ENCODE data around the gene ETS2.

ETS2 gene

DNA sequence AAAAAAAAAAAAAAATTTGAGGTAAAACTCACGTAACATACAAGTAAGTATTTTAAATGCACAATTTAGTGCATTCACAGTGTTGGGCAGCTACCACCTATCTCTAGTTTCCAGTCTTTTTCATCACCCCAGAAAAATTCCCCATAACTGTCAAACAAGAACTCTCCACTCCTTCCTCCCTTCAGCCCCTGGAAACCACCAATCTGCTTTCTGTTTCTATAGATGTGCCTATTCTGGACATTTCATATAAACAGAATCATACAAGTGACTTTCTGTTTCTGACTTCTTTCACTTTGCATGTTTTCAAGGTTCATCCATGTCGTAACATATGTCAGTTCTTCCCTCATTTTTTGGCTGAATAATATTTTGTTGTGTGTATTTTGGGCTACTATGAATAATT is 24.9 kb upstream of the ETS2 start:
- no peak for DNase-seq

DNA sequence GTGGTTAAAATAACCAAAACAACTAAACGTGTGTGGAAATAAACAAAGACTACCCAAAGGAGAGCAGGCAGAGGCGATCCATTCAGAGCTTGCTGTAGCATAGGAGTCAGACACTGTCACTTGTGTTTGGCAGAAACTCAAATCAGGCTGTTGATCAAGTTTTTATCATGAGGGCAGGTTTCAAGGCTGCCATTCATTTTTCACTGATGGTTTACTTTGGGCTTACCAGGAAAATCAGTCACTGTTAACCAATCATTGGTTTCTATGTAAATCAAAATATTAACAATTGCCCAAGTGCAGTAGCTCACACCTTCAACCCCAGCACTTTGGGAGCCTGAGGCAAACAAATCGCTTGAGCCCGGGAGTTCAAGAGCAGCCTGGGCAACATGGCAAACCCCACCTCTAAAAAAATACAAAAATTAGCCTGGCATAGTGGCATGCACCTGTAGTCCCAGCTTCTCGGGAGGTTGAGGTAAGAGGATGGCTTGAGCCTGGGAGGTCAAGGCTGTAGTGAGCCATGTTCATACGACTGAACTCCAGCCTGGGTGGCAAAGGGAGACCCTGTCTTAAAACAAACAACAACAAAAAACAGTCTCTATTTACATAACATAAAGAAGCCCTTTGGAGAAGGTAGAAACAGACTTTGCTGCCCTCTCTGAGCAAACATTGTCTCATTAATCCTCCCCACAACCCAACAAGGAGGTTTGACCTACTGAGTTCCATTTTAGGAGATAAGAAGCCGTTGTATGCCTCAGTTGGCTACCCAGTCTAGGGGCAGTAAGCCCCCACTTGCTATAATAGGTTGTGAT is 21.1 kb upstream of the ETS2 start:
- DNase-seq: no peak

DNA sequence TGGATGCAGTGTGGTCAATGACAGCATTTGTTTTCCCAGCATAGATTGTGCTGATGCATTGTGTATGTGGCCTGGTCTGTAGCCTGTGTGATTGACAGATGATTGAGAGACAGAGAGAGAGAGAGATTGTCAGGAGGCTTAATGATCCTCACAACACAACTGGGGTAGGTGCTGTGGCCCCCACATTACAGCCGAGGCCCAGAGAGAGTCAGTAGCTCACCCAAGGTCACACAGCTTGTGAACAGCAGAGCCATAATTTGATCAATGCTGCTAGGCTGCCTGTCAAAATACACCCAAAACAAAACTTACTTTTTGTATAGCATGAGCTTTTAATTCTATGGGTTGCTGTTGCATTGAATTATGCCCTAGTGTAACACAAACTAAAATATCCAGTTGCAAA is 20.2 kb upstream of the ETS2 start:
- DNase-seq: no peak

DNA sequence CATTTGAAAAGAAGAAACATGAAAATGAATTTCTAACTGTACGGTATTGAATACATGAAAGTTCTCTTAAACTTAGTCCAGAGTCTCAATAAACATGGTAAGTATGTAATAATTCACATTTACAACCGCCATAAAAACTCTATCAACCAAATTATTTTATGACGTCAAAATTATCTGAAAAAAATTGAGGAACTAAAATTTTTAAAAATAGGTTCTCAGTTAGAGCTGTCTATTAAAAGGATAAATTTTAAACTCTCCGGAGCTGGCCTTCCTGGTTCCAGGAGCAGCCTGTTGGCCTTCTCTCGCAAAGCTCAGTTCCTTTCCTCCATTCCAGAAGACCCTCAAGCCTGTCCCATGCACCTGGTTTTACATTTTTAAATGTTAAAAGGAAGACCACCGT is 18.7 kb upstream of the ETS2 start:
- no peak for DNase-seq

DNA sequence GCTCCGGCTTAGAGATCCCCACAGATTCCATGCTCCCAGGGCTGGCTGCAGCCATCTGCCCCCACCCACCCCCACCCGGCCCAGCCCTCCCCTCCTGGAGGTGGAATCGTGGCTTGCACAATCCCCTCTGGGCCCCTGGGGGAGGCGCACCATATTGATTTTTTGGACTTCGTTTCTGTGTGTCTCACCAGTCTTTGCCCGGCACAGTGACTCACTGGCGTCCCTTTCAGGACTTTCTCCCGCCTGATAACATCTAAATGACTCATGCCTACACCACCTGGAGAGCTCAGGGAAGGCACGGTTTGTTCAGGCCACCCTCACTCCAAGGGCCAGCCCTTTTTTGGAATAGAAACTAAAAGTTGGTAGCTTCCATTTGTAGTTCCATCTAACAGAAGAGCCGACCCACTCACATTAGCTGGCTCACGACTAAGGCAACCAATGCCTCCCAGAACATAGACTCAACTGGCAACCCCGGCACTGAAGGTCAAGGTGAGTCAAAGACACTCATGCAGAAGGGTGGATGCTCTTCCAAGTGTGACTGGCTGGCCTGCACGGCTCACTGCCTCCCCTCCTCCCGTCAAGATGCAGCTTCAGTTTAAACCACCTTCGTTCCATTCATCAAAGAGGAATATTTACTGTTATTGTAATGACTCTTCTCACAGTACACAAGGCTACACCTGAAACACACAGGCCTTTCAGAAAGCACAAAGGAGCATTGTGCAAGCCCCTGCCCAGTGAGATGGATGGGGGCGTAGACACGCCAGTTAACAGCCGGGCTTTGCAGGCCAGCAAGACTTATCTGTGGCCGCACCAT is 18.1 kb upstream of the ETS2 start:
- DNase-seq: no peak

DNA sequence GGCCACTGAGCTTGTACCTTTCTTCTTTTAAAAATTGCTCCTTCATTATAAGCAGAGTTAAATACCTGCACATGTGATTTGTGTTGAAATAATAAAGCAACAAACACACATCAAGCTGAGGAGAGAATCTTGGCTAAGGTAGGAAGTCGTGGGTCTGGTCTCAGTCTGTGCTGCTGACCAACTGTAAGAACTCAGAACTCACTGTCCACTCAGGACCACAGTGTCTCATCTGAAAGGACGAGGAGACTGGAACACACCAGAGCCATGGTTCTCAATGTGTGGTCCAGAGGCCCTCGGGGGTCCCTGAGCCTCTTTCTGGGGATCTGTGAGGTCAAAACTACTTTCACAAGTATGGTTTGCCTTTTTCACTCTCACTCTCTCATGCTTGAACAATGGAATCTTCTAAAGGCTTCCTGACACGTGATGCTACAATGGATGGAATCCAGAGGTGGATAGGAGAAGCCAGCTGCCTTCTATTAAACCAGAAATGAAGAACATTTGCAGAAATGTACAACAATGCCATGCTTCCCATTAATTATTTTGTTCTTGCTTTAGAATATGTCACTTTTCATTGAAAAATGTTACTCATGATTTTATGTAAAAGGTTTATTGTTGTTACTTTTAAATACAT is 17.3 kb upstream of the ETS2 start:
- no peak for DNase-seq

DNA sequence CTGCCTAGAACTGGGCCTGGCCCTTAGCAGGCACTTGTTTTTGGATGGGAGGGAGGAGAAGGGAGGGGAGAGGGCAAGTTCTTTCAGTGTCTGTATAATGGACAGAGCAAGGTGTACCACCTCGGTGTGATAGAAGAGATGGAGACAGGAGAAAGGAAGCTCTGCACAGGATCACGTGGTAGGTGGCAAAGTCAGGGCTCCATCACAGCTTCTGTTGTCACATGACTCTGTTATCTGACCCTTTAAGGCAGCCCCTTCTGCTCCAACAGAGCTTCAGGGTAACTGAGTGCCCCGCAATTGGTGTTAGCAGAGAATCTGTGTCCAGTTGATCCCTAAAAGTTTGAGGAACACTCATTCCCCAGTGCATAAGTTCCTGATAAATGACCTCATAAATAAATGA is 16.5 kb upstream of the ETS2 start:
- no peak for DNase-seq

DNA sequence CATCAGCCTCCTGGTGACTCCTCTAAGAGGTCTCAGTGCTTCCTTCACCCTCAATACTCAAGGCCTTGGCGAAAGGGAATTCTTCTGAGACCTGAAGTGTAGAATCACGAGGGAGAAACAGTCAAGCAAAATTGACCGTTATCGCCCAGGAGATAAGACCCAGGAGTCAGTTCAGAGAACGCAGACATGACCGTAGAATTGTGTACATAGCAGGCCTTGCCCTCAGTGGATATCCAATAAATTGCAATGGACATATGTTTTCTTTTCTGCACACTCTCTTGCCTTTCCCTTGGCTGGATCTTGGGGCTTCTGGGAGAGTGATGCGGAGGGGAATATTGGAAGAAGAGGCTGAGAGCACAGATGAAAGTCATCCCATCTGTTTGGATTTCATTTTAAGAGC is 15.7 kb upstream of the ETS2 start:
- no peak for DNase-seq

DNA sequence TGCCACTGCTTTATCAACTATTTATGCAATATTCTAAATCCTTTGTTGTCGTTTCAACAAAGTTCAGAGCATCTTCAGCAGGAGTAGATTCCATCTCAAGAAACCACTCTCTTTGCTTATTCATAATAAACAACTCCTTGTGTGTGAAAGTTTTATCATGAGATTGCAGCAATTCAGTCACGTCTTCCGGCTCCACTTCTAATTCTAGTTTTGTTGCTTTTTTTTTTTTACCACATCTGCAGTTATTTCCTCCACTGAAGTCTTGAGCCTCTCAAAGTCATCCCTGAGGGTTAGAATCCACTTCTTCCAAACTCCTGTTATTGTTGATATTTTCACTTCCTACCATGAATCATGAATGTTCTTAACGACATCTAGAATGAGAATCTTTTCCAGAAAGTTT is 14.8 kb upstream of the ETS2 start:
- DNase-seq: no peak

DNA sequence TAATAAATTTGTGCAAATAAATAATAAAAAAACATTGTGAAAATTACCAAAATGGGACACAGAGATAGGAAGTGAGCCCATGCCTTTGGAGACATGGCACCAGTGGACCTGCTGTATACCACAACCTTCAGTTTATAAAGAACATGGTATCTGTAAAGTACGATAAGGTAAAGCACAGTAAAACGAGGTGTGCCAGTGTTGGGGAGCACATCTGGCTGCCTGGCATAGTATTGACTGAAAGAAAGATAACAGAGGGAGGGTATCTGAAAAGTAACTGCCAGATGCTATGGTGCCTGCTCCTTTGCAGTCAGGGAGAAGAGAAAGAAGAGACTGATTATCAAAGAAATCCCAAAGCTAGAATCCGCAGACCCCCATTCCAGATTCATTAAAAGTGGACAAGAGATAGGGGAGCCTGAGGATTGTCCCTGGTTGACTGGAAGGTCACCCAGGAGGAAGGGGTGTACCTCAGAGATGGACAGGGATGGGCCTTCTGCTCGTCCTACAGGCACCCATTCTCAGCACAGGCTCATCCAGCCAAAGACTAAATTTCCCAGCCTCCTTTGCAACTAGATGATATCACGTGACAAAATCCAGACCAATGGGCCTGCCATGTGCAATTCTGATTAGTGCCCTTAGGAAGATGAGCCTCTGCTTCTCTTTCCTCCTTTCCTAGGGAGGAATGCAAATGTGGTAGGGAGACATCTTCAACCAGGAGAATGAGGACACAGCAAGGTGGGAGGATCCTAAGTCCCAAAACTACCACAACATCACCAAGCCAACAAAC is 12.9 kb upstream of the ETS2 start:
- no peak for DNase-seq

DNA sequence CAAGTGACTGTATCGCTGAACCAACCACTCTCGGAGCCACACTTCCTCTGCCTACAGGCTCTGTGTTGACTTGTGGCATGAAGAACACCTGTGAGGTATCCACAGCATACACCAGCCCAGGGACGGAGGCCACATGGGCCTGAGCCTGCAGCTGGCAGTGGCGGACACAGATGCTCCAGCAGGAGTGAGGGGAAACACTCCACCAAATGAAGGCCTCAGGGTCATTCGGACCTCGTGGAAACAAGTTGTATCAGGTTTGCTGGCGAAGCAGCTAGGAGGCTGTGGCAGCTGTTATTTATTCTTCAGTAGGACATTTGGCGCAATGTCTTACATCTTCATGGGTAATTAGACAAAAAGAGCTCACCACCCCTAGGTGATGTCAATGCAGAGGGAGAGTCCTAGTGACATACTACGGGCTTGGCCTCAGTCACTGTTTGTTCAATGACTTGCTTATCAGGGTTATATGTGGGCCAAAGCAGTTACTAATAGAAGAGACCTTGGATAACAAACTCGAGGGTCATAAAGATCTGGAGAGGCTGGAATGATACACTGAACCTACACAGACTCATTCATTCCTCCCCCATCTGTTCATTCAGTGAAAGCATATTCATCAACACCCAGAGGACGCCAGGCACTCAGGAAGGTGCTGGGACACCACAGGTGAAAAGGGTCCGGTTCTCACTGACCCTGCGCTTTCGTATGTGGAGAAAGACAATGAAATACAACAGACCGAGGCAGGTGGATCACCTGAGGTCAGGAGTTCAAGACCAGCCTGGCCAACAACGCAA is 11.6 kb upstream of the ETS2 start:
- DNase-seq: no peak

DNA sequence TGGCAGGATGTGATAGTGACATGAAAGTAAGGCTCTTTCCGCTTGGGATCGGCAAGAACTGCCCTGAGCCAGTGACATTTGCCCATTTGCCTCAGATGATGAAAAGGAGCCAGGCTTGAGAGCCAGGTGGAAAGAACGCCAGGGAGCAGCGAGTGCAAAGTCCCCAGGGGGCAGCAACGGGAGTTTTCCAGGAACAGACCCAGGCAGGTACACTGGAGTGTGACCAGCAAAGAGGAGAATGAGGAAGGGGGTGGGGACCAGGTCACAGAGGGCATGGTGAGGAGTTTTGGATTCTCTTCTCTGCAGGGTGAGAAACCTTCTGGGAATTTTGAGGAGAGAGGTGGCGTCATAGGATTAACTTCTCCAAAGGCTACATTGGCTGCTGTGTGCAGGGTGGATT is 10.8 kb upstream of the ETS2 start:
- no peak for DNase-seq

DNA sequence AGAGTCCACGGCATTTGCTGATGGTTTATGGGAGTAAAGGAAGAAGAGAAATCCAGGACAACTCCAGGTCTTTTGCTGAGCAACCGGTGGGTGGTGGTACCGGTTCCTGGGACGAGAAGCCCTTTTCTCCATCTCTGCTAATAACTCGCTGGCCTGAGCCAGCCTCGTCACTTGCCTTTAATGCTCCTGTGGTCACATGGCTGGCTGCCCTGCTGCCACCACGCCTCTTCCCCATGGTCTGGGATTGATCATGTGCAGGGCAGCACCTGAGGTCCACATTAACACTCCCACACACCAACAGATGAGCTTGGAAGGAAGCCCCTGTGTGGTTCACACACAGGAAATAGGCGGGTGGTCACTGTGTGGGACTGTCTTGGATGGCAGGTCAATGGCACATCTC is 10.3 kb upstream of the ETS2 start:
- no peak for DNase-seq

DNA sequence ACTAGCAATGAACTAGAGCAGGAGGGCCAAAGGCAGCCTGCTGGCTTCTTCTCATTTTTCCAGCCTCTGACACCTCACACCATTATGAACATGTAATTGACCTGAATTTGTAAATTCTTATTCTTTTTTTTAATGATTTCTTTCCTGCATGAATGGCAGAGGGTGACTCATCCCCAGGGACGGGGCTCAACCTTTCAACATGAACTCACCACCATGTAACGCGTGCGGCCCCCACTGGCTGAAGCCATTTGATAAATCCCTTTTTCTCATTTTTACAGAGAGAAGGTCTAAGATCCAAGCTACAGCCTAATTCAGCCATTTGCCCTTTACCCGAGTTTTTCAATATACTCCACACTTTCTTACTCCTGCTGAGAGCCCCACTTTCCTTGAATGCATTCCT is 9.3 kb upstream of the ETS2 start:
- no peak for DNase-seq

DNA sequence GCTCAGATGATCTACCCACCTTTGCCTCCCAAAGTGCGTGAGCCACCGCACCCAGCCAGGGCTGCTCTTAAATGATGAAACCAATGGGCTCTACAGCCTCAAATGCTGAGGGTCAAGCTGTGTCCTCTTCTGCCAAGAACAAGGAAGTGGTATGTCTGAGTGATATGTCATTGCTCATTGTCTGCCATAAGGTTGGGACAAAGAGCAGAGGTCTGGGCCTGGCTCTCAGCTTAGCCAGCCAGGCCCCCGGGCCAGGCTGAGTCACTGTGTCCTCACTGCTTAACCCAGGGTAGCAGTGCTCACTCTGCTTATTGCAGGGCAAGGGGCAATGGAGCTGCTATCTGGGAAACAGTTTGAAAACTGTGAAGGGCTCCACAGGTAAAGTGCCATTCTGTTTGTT is 8.3 kb upstream of the ETS2 start:
- peak in 1 of 2 experiments; percentile 38 for DNase-seq

DNA sequence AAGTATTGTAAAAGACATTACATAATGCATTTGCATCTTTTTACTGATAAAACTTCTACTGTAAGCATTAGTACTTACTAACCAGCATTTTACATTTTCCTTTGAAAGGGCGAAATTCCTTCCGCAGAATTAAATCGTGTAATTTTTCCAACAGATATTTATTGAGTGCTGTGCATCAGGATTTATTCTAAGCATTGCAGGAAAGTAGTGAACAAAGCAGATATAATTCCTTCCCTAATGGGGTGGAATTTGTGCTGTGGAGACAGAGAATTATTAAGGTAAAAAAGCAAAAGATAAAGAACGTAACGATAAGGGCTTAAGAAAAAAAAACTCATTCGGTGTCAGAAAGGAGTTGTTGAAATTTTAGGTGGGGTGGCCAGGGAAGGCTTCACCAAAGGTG is 7.6 kb upstream of the ETS2 start:
- DNase-seq: no peak

DNA sequence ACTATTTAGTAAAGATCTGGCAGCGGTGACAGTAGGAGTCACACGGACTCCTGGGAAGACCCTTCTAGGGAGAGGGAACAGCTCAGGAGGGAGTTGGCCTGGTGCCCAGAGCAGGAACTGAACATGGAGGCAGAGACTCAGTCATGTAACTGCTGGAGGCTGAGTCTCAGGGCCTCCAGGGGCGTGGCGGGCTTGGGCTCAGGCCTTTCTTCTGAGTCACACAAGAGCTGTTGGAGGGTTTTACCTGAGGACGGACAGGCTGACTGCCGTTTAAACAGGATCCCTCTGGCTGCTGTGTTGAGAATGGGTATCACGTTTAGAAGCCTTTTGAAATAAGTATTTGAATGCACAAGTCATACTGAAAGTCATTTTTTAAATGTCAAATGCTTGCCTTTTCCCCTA is 7.2 kb upstream of the ETS2 start:
- no peak for DNase-seq

DNA sequence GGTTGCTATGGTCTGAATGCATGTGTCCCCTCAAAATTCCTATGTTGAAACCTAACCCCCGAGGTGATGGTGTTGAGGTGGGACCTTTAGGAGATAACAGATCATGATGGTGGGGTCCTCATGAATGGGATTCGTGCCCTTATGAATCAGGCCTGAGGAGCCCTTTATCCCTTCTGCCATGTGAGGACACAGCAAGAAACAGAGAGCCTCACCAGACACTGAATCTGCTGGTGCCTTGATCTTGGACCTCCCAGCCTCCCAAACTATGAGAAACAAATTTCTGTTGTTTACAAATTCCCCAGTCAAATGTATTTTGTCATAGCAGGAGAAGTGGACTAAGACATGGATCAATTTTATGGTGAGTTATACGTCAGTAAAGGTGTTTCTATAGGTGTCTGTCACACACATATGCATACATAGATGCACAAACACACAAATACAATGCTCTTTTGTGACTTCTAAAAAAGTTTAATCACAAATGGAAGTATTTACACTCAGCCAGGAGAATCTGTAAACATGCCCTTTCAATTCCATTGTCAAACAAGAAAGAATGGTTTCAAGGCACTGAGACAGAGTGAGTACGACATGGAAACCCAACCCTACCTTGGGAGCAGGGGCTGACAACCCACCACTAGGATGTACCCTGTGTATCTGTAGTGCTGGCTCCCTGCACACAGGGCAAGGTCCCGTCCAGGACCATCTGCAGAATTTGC is 5.5 kb upstream of the ETS2 start:
- DNase-seq: no peak

DNA sequence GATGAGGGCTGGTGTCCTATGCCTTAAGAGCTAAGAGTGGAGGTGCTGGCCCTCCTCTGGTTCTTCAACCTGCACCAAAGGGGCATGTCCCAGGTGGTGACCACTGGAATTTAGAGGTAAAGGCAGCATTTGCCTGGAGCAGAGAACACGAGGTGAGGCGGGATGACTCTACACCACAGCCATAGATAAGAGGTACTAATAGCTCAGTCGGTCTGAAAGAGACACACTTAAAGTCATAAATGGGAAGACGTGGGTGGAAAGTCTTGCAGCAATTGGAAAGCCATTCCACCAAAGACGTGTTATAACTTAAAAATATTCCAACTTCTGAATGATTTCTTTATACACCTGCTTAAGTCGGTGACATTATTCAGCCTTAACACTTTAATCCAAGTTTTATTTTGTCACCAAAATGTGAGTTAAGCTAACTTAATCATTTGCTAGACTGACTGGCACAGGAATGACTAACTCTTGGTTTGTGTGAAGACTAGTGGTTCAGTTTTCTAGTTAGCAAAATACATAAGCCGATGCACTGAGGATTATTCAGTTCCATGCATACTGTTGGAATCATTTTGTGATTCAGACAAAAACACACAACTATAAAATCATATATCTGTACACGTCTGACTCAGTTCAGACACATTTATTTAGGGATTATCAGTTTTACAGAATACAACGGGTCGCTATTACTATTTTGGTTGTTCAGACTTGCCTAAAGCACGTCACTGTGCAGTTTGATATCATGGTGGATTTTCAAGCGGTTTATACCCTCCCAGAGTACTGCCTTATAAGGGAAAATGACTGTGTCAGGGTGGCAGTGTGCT is 4.6 kb upstream of the ETS2 start:
- no peak for DNase-seq
